GM11168 (cell line): Measurements from ENCODE around the gene STAU1.

Experiments
- in situ Hi-C: fragments of 300-500 bp; cut with MboI; formaldehyde crosslinking; loops from one replicate; pipeline ENCODE4 v1.12.0; 2022; ENCODE audit warnings: low sequenced_read_pairs; ENCODE audit not compliant: unreplicated experiment

STAU1 gene

GRCh38 chr20:49187851-49188641, at the start of gene STAU1:
TSS of gene STAU1 (minus strand) at chr20:49188334. CDS start at chr20:49166201, 22,133 bp downstream.
- in situ Hi-C loops, result no loop called here

GRCh38 chr20:49237531-49237930, 49.4 kb upstream of the STAU1 start:
- in situ Hi-C loops, result no loop called here

- in situ Hi-C loops, result no loop called here
Observed at GRCh38 chr20:49236301-49236700, 48.2 kb upstream of the STAU1 start.

- in situ Hi-C loops, result no loop called here
Observed at GRCh38 chr20:49234831-49235230, 46.7 kb upstream of the STAU1 start.

GRCh38 chr20:49233226-49233625, 45.1 kb upstream of the STAU1 start:
- in situ Hi-C loops, result no loop called here

GRCh38 chr20:49231471-49231870, 43.3 kb upstream of the STAU1 start:
- in situ Hi-C loops, result no loop called here

- in situ Hi-C loops, result no loop called here
Observed at GRCh38 chr20:49230561-49231133, 42.5 kb upstream of the STAU1 start.

- in situ Hi-C loops, result no loop called here
Observed at GRCh38 chr20:49230021-49230420, 41.9 kb upstream of the STAU1 start.

- in situ Hi-C loops, result no loop called here
Observed at GRCh38 chr20:49229381-49229780, 41.2 kb upstream of the STAU1 start.

GRCh38 chr20:49228676-49229075, 40.5 kb upstream of the STAU1 start:
- in situ Hi-C loops, result no loop called here

- in situ Hi-C loops, result no loop called here
Observed at GRCh38 chr20:49225896-49226295, 37.8 kb upstream of the STAU1 start.

- in situ Hi-C loops, result loop anchor here (5.0 kb wide), 1 partner anchor 88 kb away; no protein-coding TSS in a partner anchor
Observed at GRCh38 chr20:49219924-49220831, 32.0 kb upstream of the STAU1 start.

GRCh38 chr20:49219091-49219923, 31.2 kb upstream of the STAU1 start, which contains the start of gene DDX27:
TSS of gene DDX27 (plus strand) at chr20:49219416. CDS start at chr20:49219449, 33 bp downstream.
- in situ Hi-C loops, result loop anchor here (5.0 kb wide), 1 partner anchor 87 kb away; no protein-coding TSS in a partner anchor

GRCh38 chr20:49218739-49219090, 30.6 kb upstream of the STAU1 start:
- in situ Hi-C loops, result loop anchor here (5.0 kb wide), 1 partner anchor 86 kb away; no protein-coding TSS in a partner anchor

- in situ Hi-C loops, result loop anchor here (5.0 kb wide), 1 partner anchor 85 kb away; no protein-coding TSS in a partner anchor
Observed at GRCh38 chr20:49216991-49217578, 29.0 kb upstream of the STAU1 start.

GRCh38 chr20:49215232-49215631, 27.1 kb upstream of the STAU1 start:
- in situ Hi-C loops, result loop anchor here (5.0 kb wide), 1 partner anchor 83 kb away; no protein-coding TSS in a partner anchor

- in situ Hi-C loops, result no loop called here
Observed at GRCh38 chr20:49214571-49214970, 26.4 kb upstream of the STAU1 start.

GRCh38 chr20:49210757-49211110, 22.6 kb upstream of the STAU1 start:
- in situ Hi-C loops, result no loop called here

GRCh38 chr20:49210101-49210756, 22.1 kb upstream of the STAU1 start:
- in situ Hi-C loops, result no loop called here
